Measurements from ENCODE around the gene HOXA6.

The HOXA6 gene

DNA sequence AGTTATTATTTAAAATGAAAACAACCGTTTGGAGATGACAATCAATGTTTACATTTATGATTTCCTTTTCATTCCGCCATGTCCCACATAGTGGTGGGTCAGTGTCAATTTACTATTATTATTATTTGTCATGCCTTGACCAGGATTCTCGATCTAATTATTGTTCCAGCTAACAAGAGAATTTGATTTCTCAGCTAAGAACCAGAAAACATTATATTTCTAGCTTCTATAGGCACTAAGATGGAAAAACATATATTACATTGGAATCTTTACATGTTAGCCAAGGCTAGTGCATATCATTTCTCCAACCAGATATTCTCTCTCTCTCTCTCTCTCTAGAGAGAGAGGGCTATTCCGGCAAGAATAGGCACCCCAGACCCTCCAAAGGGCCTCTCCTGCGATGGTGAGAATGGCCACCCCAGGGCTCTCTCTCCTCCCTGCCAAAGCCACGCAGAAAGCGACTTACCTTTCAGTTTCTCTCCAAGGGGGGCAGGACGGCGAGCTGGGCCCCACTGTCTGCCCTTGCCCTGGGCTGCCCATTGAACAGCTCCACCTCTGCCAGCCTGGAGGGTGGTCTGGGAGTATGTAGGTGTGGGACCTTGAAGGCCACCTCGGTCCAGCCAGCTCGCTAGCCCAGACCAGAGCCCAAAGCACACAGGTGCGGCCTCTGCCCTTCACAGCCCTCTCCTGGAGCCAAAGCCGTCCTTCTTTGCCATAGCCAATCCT is 2.4 kb upstream of the HOXA6 start:
- peak; percentile 51 for DNase-seq (ENCODE audit: low spot score)

GRCh38 chr7:27148756-27149641 is 1.4 kb upstream of the HOXA6 start:
- peak; percentile 73 for DNase-seq (ENCODE audit: low spot score)

GRCh38 chr7:27148031-27148755 is 619 bp upstream of the HOXA6 start:
- DNase-seq (ENCODE audit: low spot score), result no peak

- DNase-seq (ENCODE audit: low spot score), result no peak
Observed at GRCh38 chr7:27146491-27147198, 929 bp downstream of the HOXA6 start.

- no peak for DNase-seq (ENCODE audit: low spot score)
Observed at GRCh38 chr7:27145914-27146412, 1.6 kb downstream of the HOXA6 start.

GRCh38 chr7:27145165-27145913 is 2.2 kb downstream of the HOXA6 start:
- no peak for DNase-seq (ENCODE audit: low spot score)

DNA sequence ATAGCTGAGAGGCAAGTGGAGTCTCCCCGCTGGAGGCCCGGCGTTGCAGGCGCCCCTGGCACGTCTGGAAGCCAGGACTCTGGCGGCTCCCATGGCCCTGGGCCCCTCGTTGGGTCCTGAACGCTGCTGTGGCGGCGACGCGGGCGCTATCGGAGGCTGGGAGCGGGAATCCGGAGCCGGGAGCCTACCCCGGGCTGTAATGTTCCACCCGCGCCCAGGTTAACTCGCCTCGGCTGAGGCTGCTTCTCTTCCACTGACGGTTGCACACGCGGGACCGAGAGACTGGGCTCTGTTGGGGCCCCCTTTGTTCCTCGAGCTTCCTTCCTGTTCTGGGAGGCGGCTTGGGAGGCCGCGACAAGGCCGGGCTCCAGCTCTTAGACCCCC is 2.8 kb downstream of the HOXA6 start:
- DNase-seq (ENCODE audit: low spot score), result no peak

GRCh38 chr7:27143950-27144780 is 3.4 kb downstream of the HOXA6 start:
- DNase-seq (ENCODE audit: low spot score), result no peak

DNA sequence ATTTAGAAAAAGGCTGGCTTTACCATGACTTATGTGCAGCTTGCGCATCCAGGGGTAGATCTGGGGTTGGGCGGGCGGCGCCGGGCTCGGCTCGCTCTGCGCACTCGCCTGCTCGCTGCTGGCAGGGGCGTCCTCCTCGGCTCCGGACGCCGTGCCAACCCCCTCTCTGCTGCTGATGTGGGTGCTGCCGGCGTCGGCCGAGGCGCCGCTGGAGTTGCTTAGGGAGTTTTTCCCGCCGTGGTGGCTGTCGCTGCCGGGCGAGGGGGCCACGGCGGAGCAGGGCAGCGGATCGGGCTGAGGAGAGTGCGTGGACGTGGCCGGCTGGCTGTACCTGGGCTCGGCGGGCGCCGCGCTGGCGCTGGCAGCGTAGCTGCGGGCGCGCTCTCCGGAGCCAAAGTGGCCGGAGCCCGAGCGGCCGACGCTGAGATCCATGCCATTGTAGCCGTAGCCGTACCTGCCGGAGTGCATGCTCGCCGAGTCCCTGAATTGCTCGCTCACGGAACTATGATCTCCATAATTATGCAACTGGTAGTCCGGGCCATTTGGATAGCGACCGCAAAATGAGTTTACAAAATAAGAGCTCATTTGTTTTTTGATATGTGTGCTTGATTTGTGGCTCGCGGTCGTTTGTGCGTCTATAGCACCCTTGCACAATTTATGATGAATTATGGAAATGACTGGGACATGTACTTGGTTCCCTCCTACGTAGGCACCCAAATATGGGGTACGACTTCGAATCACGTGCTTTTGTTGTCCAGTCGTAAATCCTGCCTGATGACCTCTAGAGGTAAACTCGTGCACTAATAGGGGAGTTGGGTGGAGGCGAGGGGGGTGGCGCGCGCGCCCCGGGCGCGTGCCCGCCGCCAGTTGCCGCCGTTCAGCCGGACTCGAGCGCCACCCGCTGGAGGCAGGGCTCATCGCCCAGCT is 4.3 kb downstream of the HOXA6 start, which contains the start of gene HOXA5:
Gene HOXA5, minus strand, starts transcription at position 659 of the 927 bp plus-strand sequence. Its CDS starts 74 bp downstream, at position 585.
- peak; percentile 99 for DNase-seq (ENCODE audit: low spot score)

GRCh38 chr7:27142580-27143022 is 5.0 kb downstream of the HOXA6 start:
- peak; percentile 34 for DNase-seq (ENCODE audit: low spot score)

GRCh38 chr7:27141923-27142579 is 5.5 kb downstream of the HOXA6 start:
- peak; percentile 87 for DNase-seq (ENCODE audit: low spot score)

DNA sequence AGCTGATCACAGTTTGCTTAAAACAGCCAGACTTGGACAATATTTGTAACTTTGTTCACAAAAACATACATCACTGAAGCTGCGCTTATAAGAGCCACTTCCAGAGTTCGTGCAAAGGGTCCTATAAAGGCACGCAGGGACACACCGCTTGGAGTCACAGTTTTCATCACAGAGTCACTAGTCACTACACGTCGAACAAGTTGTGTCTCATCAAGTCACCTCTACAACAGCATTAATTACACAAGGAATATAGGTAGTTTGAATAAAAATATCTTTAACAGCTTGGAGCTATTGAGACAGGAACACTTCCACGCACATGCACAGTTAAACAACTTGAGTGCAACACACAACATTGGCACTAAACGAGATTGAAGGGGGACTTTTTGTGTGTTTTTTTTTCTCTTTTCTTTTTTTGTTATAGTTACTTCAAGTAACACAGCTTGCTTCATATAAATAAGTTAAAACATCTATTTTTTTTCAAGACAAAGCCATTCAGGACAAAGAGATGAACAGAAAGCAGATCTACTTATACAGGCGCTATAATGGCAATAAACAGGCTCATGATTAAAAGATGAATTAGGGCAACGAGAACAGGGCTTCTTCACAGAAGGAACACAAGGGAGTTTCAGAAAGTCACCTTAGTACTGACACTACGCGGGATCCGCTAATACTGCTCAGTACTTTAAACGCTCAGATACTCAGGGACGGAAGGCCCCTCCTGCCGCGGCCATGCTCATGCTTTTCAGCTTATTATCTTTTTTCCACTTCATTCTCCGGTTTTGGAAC is 6.2 kb downstream of the HOXA6 start:
- peak; percentile 32 for DNase-seq (ENCODE audit: low spot score)

DNA sequence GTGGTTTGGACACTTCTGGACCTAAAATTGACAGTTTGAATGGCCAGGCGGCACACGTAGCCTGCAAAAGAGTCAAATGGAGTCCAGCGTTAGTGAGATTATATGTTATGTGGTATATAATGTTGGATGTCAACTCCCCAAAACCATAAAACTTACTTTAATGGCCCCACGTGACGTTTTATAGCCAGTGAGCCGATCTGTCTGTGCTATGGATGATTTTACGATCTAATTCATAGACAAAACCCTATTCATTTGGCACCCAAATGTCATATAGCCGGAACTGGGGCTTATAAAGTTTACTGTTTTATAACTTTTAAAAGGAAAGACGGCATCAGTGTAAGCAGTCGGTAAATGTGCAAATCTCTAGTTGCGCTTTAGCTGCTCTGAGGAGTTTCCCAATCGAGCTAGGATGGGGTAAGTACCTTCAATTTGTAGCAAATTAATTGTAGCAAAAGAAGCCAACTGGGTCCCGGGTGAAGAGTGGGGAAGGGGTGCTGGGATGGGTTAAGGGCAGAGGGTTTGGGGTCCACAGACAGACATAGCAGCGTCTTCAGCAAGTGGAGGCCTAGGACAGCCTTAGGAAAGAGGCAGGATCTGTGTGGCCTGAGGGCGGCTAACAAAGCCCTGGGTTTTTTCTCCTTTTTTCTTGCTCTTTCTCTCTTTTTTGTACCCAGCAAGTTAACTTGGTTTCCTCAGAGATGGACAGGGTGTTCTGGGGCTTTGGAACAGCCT is 7.3 kb downstream of the HOXA6 start:
- DNase-seq (ENCODE audit: low spot score), result no peak

DNA sequence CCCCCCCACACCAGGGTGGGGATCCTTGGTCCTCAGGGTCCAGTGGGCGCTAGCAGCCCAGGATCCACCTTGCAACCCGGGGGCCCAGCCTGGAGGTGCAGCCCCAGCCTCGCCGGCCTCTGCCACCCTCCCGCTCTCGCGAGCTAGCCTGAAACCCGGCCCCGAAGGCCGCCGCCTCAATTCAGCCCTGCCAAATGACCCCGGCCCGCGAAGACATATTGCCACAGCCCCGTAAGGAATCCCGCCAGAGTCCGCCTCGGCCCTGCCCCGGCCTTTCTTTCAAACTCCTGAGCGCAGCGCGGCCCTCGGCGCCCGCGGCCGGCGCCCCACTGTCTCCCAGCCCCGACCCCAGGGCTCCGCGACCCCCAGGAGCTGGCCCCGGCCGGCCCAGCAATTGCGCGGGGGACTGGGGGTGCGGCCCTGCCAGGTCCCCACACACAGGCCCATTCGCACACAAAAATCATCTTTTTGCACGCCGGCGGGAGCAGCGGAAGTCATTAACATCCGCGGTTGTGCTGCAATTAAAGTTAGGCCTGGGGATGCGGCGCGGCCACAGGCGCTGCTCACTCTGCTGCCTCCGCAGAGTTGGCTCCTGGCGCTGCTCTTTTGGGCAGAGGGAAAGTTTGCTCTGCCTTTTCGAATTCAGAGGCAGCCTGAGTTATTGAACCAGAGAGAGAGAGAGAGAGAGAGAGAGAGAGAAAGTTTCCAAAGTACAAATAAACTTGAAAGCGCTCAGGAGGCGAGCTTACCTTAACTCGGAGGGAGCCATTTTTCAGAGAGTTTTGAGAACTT is 8.0 kb downstream of the HOXA6 start:
- no peak for DNase-seq (ENCODE audit: low spot score)

DNA sequence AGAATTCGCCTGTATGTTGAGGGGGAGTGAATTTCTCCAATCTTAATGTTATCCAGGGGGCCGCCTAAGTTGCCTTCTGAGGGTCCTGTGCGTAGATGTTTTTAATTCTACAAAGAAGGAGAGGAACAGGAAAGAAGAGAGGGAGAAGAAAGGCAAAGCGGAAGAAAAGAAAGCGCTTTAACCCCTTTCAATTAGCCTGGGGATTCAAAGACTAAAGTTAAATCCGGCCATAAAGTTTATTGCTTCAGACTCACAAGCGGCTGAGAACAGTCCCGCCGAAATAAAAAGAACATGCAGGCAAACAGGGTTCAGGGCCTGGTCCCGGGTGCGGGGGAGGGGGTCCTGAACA is 8.6 kb downstream of the HOXA6 start:
- DNase-seq (ENCODE audit: low spot score), result no peak

DNA sequence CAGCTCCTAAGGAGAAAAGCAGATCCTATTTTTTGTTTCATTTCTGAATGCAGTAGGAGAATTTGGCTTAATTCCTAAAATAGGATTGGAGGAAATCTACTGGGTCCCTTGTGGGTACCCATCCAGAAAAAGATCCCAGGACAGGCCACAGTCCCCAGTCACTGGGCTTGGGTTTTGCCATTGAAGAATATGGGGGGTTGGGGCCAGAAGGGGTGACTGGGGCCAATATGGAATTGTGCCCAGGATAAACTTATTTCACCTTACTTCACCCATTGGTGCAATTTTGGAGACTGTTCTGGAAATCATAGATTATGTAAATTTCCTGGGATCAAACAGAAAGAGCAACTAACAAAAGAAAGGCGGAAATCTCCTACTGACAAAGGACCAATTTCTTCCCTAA is 9.1 kb downstream of the HOXA6 start:
- DNase-seq (ENCODE audit: low spot score), result no peak

Data from RKO (cell line).